Measurements from ENCODE around the gene TFDP2.

DNA sequence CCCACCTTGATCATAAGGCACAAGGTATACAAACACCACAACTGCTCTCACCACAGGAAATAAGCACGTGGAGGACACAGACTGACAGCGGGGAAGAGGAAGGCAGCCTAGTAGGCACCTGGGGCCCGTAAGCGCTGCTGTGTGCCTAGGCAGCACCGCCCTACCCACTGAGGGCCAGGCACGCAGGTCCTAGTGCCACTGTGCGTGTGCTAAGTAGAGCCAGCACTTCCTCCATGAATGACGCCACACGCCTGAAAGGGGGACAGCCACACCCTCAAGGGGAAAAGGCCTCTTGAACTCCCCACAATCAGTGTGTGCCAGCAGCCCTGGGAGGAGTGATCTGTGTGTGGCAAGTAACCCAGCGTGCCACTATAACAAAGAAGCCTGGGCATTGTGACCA lies 199.9 kb downstream of the TFDP2 start:
- TF ChIP-seq, protein P1, sequence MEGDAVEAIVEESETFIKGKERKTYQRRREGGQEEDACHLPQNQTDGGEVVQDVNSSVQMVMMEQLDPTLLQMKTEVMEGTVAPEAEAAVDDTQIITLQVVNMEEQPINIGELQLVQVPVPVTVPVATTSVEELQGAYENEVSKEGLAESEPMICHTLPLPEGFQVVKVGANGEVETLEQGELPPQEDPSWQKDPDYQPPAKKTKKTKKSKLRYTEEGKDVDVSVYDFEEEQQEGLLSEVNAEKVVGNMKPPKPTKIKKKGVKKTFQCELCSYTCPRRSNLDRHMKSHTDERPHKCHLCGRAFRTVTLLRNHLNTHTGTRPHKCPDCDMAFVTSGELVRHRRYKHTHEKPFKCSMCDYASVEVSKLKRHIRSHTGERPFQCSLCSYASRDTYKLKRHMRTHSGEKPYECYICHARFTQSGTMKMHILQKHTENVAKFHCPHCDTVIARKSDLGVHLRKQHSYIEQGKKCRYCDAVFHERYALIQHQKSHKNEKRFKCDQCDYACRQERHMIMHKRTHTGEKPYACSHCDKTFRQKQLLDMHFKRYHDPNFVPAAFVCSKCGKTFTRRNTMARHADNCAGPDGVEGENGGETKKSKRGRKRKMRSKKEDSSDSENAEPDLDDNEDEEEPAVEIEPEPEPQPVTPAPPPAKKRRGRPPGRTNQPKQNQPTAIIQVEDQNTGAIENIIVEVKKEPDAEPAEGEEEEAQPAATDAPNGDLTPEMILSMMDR (IDR thresholded peaks at IDR 0.05) = no peak
- no peak for TF ChIP-seq EP300 (IDR thresholded peaks at IDR 0.05)

All from esophagus muscularis mucosa (tissue), 3 donors.